Mononuclear cell (primary cell): ENCODE measurements around the gene GPR55. TPM values are rescaled to one million over a fixed set of nuclear protein-coding genes. Genes with fewer than 3 reads are reported as not detected.

Source experiments
- H3K27me3 ChIP-seq: 2 replicates; pipeline ENCODE4 v1.6.0; 2011; ENCODE audit warnings: low read length, control low read depth; ENCODE audit not compliant: insufficient read depth
- H3K4me1 ChIP-seq: 2 replicates; pipeline ENCODE4 v1.5.1; 2011; ENCODE audit warnings: mild to moderate bottlenecking, low read length, control low read depth; ENCODE audit not compliant: insufficient read depth
- H3K4me3 ChIP-seq: 2 replicates; pipeline ENCODE4 v1.5.1; 2011; ENCODE audit warnings: mild to moderate bottlenecking, low read length, moderate library complexity
- H3K9me3 ChIP-seq: 2 replicates; pipeline ENCODE4 v1.5.1; 2011; ENCODE audit warnings: low read depth, mild to moderate bottlenecking, control low read depth, low read length
- total RNA-seq: library from RNA; depleted of rRNA; stranded (reverse); fragments of >200 nt; gene quantifications from one replicate; pipeline ENCODE4 v1.2.3, GENCODE V29; 2012

The GPR55 gene
- total RNA-seq, 1 donor = 1.2 TPM

GRCh38 chr2:230907361-230908091 lies 17.5 kb downstream of the GPR55 start:
- H3K27me3 ChIP-seq = no peaks in the 10 kb centered on the region
- no peak overlapping the region for H3K4me3 ChIP-seq
- peaks cover 12% of the 10 kb centered on the region for H3K4me1 ChIP-seq
- H3K9me3 ChIP-seq = no peaks in the 10 kb centered on the region

- H3K4me1 ChIP-seq = peaks cover 15% of the 10 kb centered on the region
- no peaks in the 10 kb centered on the region for H3K27me3 ChIP-seq
- H3K9me3 ChIP-seq = no peaks in the 10 kb centered on the region
- no peak overlapping the region for H3K4me3 ChIP-seq
Measured at GRCh38 chr2:230906471-230907230, 18.4 kb downstream of the GPR55 start.

GRCh38 chr2:230905448-230906421 lies 19.3 kb downstream of the GPR55 start:
- no peaks in the 10 kb centered on the region for H3K9me3 ChIP-seq
- no peaks in the 10 kb centered on the region for H3K27me3 ChIP-seq
- H3K4me1 ChIP-seq = peaks cover 15% of the 10 kb centered on the region
- no peak overlapping the region for H3K4me3 ChIP-seq

GRCh38 chr2:230904856-230905447 lies 20.1 kb downstream of the GPR55 start:
- Histone ChIP-seq H3K4me3 (no peak overlapping the region), H3K4me1 (peaks cover 15% of the 10 kb centered on the region), H3K27me3 (no peaks in the 10 kb centered on the region), H3K9me3 (no peaks in the 10 kb centered on the region)

GRCh38 chr2:230903231-230904150 lies 21.6 kb downstream of the GPR55 start:
- H3K27me3 ChIP-seq = no peaks in the 10 kb centered on the region
- H3K9me3 ChIP-seq = no peaks in the 10 kb centered on the region
- H3K4me1 ChIP-seq = peaks cover 15% of the 10 kb centered on the region
- H3K4me3 ChIP-seq = no peak overlapping the region

- no peaks in the 10 kb centered on the region for H3K27me3 ChIP-seq
- H3K4me1 ChIP-seq = peaks cover 15% of the 10 kb centered on the region
- H3K9me3 ChIP-seq = no peaks in the 10 kb centered on the region
- no peak overlapping the region for H3K4me3 ChIP-seq
Measured at GRCh38 chr2:230902180-230902899, 22.7 kb downstream of the GPR55 start.

GRCh38 chr2:230901006-230901405 lies 24.0 kb downstream of the GPR55 start:
- no peaks in the 10 kb centered on the region for H3K9me3 ChIP-seq
- no peak overlapping the region for H3K4me3 ChIP-seq
- H3K27me3 ChIP-seq = no peaks in the 10 kb centered on the region
- peaks cover 17% of the 10 kb centered on the region for H3K4me1 ChIP-seq

GRCh38 chr2:230900336-230900995 lies 24.6 kb downstream of the GPR55 start:
- H3K4me1 ChIP-seq = peaks cover 19% of the 10 kb centered on the region
- no peak overlapping the region for H3K4me3 ChIP-seq
- no peaks in the 10 kb centered on the region for H3K27me3 ChIP-seq
- no peaks in the 10 kb centered on the region for H3K9me3 ChIP-seq

- H3K27me3 ChIP-seq = no peaks in the 10 kb centered on the region
- no peak overlapping the region for H3K4me3 ChIP-seq
- H3K4me1 ChIP-seq = peaks cover 18% of the 10 kb centered on the region
- no peaks in the 10 kb centered on the region for H3K9me3 ChIP-seq
Measured at GRCh38 chr2:230899786-230900185, 25.3 kb downstream of the GPR55 start.

- Histone ChIP-seq H3K4me3 (no peak overlapping the region), H3K4me1 (peaks cover 22% of the 10 kb centered on the region), H3K27me3 (no peaks in the 10 kb centered on the region), H3K9me3 (no peaks in the 10 kb centered on the region)
Measured at GRCh38 chr2:230899287-230899686, 25.8 kb downstream of the GPR55 start.

GRCh38 chr2:230898713-230899091 lies 26.3 kb downstream of the GPR55 start:
- Histone ChIP-seq H3K4me3 (no peak overlapping the region), H3K4me1 (peaks cover 27% of the 10 kb centered on the region), H3K9me3 (no peaks in the 10 kb centered on the region), H3K27me3 (no peaks in the 10 kb centered on the region)

- H3K4me3 ChIP-seq = no peak overlapping the region
- H3K27me3 ChIP-seq = no peaks in the 10 kb centered on the region
- peaks cover 33% of the 10 kb centered on the region for H3K4me1 ChIP-seq
- H3K9me3 ChIP-seq = no peaks in the 10 kb centered on the region
Measured at GRCh38 chr2:230898016-230898712, 26.9 kb downstream of the GPR55 start.
